Liver (tissue), 3 donors: ENCODE measurements around the gene BUB1.

Experiments used
- CTCF ChIP-seq: fragments of 150-350 bp; IDR thresholded peaks from 2 replicates; pipeline ENCODE4 v1.5.1; 2017; ENCODE audit warnings: improper control_type of control experiment, low read depth, low read length; ENCODE audit not compliant: missing input control
- JUND ChIP-seq, 2 donors: IDR thresholded peaks; 2 replicates each; pipeline ENCODE4 v1.6.1; 2016; ENCODE audit warnings: antibody characterized with exemption in 2 of 2
- MAX ChIP-seq: IDR thresholded peaks from 2 replicates; pipeline ENCODE4 v1.6.1; 2016; ENCODE audit warnings: antibody characterized with exemption
- YY1 ChIP-seq: IDR thresholded peaks from 2 replicates; pipeline ENCODE4 v1.6.1; 2016; ENCODE audit warnings: antibody characterized with exemption, mild to moderate bottlenecking
- donor health status: healthy.
- donor health status: healthy.

GRCh38 chr2:110675679-110676078 lies 2.2 kb downstream of the BUB1 start:
- no peak for TF ChIP-seq CTCF
- no peak for TF ChIP-seq JUND (IDR thresholded peaks at IDR 0.05)
- no peak for TF ChIP-seq YY1
- TF ChIP-seq MAX, result no peak
